HL-60 (cell line): ENCODE data around the gene TMEM236.

Experiments used
- DNase-seq, 2 experiments: peaks; one replicate each; pipeline ENCODE4 v3.0.0-alpha.2; 2010 to 2020; ENCODE audit warnings: low read depth in 1 of 2, low spot score in 1 of 2
- H3K27ac ChIP-seq: fragments of 250-450 bp; sonication (Bioruptor Pico); replicated peaks from 2 replicates; pipeline ENCODE4 v1.5.1; 2020; ENCODE audit warnings: mild to moderate bottlenecking, moderate library complexity
- H3K27me3 ChIP-seq: fragments of 250-450 bp; sonication (Bioruptor Pico); 2 replicates; pipeline ENCODE4 v1.5.1; 2021; ENCODE audit warnings: mild to moderate bottlenecking, moderate library complexity; ENCODE audit not compliant: insufficient read depth, poor library complexity, severe bottlenecking
- H3K4me3 ChIP-seq: replicated peaks from 2 replicates; pipeline ENCODE4 v1.5.1; 2011; ENCODE audit warnings: mild to moderate bottlenecking, control low read depth, low read length; ENCODE audit not compliant: insufficient read depth
- GABPA ChIP-seq: IDR thresholded peaks from 2 replicates; pipeline ENCODE4 v1.6.1; 2012; ENCODE audit warnings: low read depth
- POLR2AphosphoS5 ChIP-seq: IDR thresholded peaks from 2 replicates; pipeline ENCODE4 v1.6.1; 2012; ENCODE audit warnings: low read depth
- SPI1 ChIP-seq: IDR thresholded peaks from 2 replicates; pipeline ENCODE4 v1.6.1; 2012; ENCODE audit warnings: low read depth, mild to moderate bottlenecking, borderline replicate concordance
- TF ChIP-seq, protein P1 (sequence below): IDR thresholded peaks from one replicate; pipeline ENCODE4 v1.5.1; 2011; ENCODE audit warnings: low read length, control low read depth, inconsistent platforms; ENCODE audit not compliant: insufficient read depth
- TF ChIP-seq, protein P2 (sequence below): IDR thresholded peaks from 2 replicates; pipeline ENCODE4 v1.6.1; 2012; ENCODE audit warnings: low read depth; ENCODE audit not compliant: insufficient replicate concordance

The TMEM236 gene

DNA sequence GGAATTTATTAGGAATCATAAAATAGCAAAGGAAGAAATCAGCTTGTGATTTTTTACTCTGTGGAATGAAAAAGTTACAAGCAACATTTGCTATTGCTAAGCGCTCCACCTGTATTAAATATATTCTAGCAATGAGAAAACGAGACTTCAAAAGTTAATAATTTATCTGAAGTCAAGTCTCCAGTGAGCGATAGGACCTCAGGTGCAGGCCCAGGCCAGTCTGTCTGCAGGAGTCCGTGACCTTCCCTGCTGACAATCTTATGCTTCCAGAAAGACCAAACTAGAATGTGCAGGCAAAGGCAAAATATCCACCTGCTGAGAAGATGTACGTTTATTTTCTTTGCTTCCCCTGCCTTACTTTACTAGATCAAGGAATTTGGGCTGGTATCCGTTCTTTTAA is 79.9 kb downstream of the TMEM236 start:
- Histone ChIP-seq H3K27ac (no peak overlapping the region), H3K27me3 (no peaks in the 10 kb centered on the region), H3K4me3 (no peak overlapping the region)
- TF ChIP-seq, protein P1, sequence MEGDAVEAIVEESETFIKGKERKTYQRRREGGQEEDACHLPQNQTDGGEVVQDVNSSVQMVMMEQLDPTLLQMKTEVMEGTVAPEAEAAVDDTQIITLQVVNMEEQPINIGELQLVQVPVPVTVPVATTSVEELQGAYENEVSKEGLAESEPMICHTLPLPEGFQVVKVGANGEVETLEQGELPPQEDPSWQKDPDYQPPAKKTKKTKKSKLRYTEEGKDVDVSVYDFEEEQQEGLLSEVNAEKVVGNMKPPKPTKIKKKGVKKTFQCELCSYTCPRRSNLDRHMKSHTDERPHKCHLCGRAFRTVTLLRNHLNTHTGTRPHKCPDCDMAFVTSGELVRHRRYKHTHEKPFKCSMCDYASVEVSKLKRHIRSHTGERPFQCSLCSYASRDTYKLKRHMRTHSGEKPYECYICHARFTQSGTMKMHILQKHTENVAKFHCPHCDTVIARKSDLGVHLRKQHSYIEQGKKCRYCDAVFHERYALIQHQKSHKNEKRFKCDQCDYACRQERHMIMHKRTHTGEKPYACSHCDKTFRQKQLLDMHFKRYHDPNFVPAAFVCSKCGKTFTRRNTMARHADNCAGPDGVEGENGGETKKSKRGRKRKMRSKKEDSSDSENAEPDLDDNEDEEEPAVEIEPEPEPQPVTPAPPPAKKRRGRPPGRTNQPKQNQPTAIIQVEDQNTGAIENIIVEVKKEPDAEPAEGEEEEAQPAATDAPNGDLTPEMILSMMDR, result no peak
- no peak for TF ChIP-seq GABPA
- TF ChIP-seq SPI1, result no peak
- TF ChIP-seq, protein P2, sequence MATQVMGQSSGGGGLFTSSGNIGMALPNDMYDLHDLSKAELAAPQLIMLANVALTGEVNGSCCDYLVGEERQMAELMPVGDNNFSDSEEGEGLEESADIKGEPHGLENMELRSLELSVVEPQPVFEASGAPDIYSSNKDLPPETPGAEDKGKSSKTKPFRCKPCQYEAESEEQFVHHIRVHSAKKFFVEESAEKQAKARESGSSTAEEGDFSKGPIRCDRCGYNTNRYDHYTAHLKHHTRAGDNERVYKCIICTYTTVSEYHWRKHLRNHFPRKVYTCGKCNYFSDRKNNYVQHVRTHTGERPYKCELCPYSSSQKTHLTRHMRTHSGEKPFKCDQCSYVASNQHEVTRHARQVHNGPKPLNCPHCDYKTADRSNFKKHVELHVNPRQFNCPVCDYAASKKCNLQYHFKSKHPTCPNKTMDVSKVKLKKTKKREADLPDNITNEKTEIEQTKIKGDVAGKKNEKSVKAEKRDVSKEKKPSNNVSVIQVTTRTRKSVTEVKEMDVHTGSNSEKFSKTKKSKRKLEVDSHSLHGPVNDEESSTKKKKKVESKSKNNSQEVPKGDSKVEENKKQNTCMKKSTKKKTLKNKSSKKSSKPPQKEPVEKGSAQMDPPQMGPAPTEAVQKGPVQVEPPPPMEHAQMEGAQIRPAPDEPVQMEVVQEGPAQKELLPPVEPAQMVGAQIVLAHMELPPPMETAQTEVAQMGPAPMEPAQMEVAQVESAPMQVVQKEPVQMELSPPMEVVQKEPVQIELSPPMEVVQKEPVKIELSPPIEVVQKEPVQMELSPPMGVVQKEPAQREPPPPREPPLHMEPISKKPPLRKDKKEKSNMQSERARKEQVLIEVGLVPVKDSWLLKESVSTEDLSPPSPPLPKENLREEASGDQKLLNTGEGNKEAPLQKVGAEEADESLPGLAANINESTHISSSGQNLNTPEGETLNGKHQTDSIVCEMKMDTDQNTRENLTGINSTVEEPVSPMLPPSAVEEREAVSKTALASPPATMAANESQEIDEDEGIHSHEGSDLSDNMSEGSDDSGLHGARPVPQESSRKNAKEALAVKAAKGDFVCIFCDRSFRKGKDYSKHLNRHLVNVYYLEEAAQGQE, result no peak
- no peak for TF ChIP-seq POLR2AphosphoS5
- no peak for DNase-seq

DNA sequence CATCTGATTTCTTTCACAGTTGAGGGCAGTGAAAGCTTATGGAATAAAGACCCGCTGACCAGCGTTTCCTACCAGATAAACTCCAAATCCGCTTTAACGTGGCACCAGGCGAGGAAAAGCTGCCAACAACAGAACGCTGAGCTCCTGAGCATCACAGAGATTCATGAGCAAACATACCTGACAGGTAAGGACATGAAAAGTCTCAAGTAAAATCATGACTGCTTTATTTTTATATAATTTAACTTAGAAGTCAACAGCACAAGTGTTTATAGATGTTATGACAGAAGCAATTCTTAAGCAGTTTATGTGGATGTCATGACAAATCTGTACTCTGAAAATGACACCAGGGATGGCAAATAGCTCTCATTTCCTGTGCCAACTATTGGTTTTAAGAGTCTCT is 81.7 kb downstream of the TMEM236 start:
- no peak overlapping the region for H3K4me3 ChIP-seq
- TF ChIP-seq GABPA, result no peak
- no peak for TF ChIP-seq POLR2AphosphoS5
- TF ChIP-seq SPI1, result no peak
- TF ChIP-seq, protein P2, result no peak
- TF ChIP-seq, protein P1, result no peak
- DNase-seq, result no peak
- H3K27ac ChIP-seq, result no peak overlapping the region
- no peaks in the 10 kb centered on the region for H3K27me3 ChIP-seq

DNA sequence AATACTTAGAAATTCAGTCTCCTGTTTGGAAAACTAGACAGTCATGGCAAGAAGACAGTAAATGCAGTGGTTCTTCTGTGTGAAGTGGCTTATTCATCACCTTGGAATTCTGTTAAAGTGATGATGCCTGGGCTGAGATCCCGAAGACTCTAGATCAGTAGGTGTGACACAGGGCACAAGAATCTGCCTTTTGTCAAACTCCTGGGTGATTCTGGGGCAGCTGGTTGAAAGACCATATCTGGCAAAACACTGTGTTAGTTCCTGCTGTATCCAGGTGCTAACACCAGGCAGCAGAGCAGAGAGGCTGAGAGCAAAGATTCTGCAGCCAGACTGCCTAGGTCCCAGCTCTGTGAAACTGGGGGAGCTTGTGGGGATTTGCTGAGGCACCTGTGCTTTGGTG is 83.7 kb downstream of the TMEM236 start:
- DNase-seq, result no peak
- H3K27ac ChIP-seq, result no peak overlapping the region
- H3K4me3 ChIP-seq, result no peak overlapping the region
- TF ChIP-seq, protein P1, result no peak
- TF ChIP-seq, protein P2, result no peak
- TF ChIP-seq POLR2AphosphoS5, result no peak
- TF ChIP-seq SPI1, result no peak
- no peak for TF ChIP-seq GABPA
- H3K27me3 ChIP-seq, result no peaks in the 10 kb centered on the region
